Calu3 (cell line): ENCODE measurements around the gene RNF112. TPM values are rescaled to one million over a fixed set of nuclear protein-coding genes. Genes with fewer than 3 reads are reported as not detected.

Experiments
- BruUV-seq: library from RNA; stranded (reverse); fragments of 400-500 nt; replicated peaks from 2 replicates; lab custom pipeline; 2021; lab: Mats Ljungman, UMichigan
- CTCF ChIA-PET: fragments of 300-600 bp; sonication (Branson Sonifier 250); formaldehyde crosslinking; loops from one replicate; lab custom pipeline; 2022; ENCODE audit warnings: antibody characterized with exemption; lab: Charles Lee
- DNase-seq: peaks from one replicate; pipeline ENCODE4 v3.0.0; 2022
- H3K27ac Mint-ChIP-seq: one replicate; pipeline ENCODE4 v1.8.0; 2022; ENCODE audit warnings: mixed read lengths; ENCODE audit not compliant: unreplicated experiment
- H3K27me3 Mint-ChIP-seq: one replicate; pipeline ENCODE4 v1.8.0; 2022; ENCODE audit warnings: mixed read lengths; ENCODE audit not compliant: unreplicated experiment
- H3K36me3 Mint-ChIP-seq: one replicate; pipeline ENCODE4 v1.8.0; 2022; ENCODE audit warnings: mild to moderate bottlenecking, moderate library complexity, mixed read lengths; ENCODE audit not compliant: insufficient read depth, unreplicated experiment
- H3K4me1 Mint-ChIP-seq: one replicate; pipeline ENCODE4 v1.8.0; 2022; ENCODE audit warnings: mild to moderate bottlenecking, low read depth, mixed read lengths; ENCODE audit not compliant: unreplicated experiment
- H3K4me3 Mint-ChIP-seq: one replicate; pipeline ENCODE4 v1.8.0; 2022; ENCODE audit warnings: mild to moderate bottlenecking, low read depth, moderate library complexity, mixed read lengths; ENCODE audit not compliant: unreplicated experiment
- H3K9me3 Mint-ChIP-seq: one replicate; pipeline ENCODE4 v1.8.0; 2022; ENCODE audit warnings: low read depth, mixed read lengths; ENCODE audit not compliant: unreplicated experiment
- CTCF ChIP-seq: fragments of 200-600 bp; IDR thresholded peaks from one replicate; pipeline ENCODE4 v1.8.0; 2022; ENCODE audit warnings: antibody characterized with exemption; ENCODE audit not compliant: unreplicated experiment
- intact Hi-C: fragments of 100-400 bp; cut with micrococcal nuclease; formaldehyde crosslinking; loops from one replicate; pipeline ENCODE4 v1.10.0; 2022; ENCODE audit not compliant: unreplicated experiment
- total RNA-seq: library from RNA; stranded (reverse); gene quantifications from 2 replicates; pipeline ENCODE4 v1.2.3, GENCODE V29; 2022

Gene RNF112
- total RNA-seq, 1 experiment from 2014 or later: 1.3 TPM

- no peak for TF ChIP-seq CTCF
- H3K27me3 Mint-ChIP-seq: no peaks in the 10 kb centered on the region
- DNase-seq: no peak
- H3K4me3 Mint-ChIP-seq: no peak overlapping the region
- intact Hi-C loops: no loop called here
- BruUV-seq: no TSS peak
- peaks cover 31% of the 10 kb centered on the region for H3K36me3 Mint-ChIP-seq
- H3K27ac Mint-ChIP-seq: no peak overlapping the region
- no peaks in the 10 kb centered on the region for H3K9me3 Mint-ChIP-seq
- no peaks in the 10 kb centered on the region for H3K4me1 Mint-ChIP-seq
- CTCF ChIA-PET: no interaction called here
Measured at GRCh38 chr17:19382531-19383444, 28.2 kb upstream of the RNF112 start.

DNA sequence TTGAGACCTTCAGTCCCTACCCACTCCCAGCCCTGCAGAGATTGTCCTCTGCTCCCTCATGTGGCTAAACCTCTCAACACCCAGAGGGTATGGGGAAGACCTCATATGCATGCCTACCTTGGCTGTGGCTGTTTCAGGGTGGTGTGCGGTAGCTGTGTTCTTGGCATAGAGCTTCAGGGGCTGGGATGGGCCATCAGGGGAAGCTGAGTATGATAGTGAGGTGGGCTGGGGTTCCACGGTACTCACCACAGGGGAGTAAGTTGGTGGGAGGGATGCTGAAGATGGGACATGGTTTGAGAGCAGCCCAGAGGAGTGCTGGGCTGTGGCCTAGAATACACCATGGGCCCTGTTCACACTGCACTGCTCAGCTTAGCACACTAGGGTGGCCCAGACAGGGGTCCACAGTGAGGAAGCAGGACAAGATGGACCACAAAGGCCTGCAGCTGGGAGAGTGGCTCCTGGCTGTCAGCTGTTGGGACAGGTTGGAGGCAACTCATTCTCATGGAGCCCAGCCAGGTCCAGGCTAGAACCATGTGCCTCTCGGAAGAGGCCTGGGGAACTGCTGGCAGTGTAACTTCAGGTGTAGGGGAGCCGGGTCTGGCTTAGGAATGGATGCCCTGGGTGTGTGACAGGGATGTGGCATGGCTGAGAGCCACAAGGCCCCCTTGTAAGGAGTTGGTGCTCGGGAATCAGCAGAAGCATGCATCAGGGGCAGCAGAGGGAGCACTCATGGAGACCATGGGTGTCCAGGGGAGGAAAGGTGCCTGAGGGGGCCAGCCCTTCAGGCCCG, 27.2 kb upstream of the RNF112 start:
- Mint-ChIP-seq H3K4me3 (no peak overlapping the region), H3K9me3 (no peaks in the 10 kb centered on the region), H3K36me3 (peaks cover 20% of the 10 kb centered on the region), H3K27ac (no peak overlapping the region), H3K27me3 (no peaks in the 10 kb centered on the region), H3K4me1 (no peaks in the 10 kb centered on the region)
- intact Hi-C loops: no loop called here
- no TSS peak for BruUV-seq
- CTCF ChIA-PET: no interaction called here
- TF ChIP-seq CTCF: no peak
- no peak for DNase-seq

DNA sequence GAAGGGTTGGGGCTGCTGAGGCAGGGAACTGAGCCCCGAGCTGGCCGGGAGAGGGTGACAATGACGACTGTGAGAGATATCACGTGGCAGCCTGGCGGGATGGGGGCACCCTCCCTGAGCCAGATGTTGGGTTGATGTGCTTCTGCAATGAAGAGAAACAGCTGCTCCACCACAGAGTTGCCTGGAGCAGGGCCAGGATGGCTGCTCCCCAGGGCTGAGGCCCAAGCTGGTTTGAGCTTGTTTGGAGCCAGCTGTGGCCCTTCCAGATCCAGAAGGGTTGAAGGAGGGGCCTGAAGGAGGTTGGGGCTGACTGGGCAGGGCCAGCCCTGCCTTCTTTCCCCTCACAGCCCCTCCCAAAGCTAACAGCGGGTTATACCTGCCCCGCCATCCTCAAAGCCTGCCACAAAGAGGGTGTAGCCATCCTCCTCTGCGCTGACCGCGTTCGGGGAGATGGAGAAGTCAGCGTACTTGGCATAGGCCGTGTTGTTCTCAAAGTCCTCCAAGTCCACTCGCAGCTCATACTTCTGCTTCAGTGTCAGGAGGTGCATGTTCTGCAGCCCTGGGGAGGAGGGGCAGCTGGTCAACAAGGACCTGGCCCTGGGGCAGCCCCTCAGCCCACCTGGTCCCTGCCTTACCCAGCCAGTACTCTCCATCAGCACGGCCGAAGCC, 26.2 kb upstream of the RNF112 start:
- no TSS peak for BruUV-seq
- H3K27me3 Mint-ChIP-seq: no peaks in the 10 kb centered on the region
- no peak for TF ChIP-seq CTCF
- no peaks in the 10 kb centered on the region for H3K4me1 Mint-ChIP-seq
- no peak for DNase-seq
- H3K36me3 Mint-ChIP-seq: peaks cover 10% of the 10 kb centered on the region
- intact Hi-C loops: no loop called here
- CTCF ChIA-PET: no interaction called here
- H3K4me3 Mint-ChIP-seq: no peak overlapping the region
- H3K27ac Mint-ChIP-seq: no peak overlapping the region
- H3K9me3 Mint-ChIP-seq: no peaks in the 10 kb centered on the region

GRCh38 chr17:19385521-19385983, 25.5 kb upstream of the RNF112 start:
- H3K27ac Mint-ChIP-seq: no peak overlapping the region
- peaks cover 10% of the 10 kb centered on the region for H3K36me3 Mint-ChIP-seq
- DNase-seq: no peak
- no peak for TF ChIP-seq CTCF
- BruUV-seq: no TSS peak
- CTCF ChIA-PET: no interaction called here
- no peaks in the 10 kb centered on the region for H3K27me3 Mint-ChIP-seq
- H3K4me3 Mint-ChIP-seq: no peak overlapping the region
- H3K4me1 Mint-ChIP-seq: no peaks in the 10 kb centered on the region
- H3K9me3 Mint-ChIP-seq: no peaks in the 10 kb centered on the region
- intact Hi-C loops: no loop called here
